GM12878 (cell line): Measurements from ENCODE around the gene CLDN15. TPM values are rescaled to one million over a fixed set of nuclear protein-coding genes. Genes with fewer than 3 reads are reported as not detected.

Experiments
- ATAC-seq: fragments of 200-7000 bp; cut with Tn5 transposase; 3 replicates; pipeline ENCODE4 v1.9.1; 2020; ENCODE audit warnings: mild to moderate bottlenecking, moderate library complexity
- BruUV-seq: library from RNA; stranded (reverse); fragments of 400-500 nt; replicated peaks from 2 replicates; lab custom pipeline; 2021; lab: Mats Ljungman, UMichigan
- CTCF ChIA-PET: fragments of 300-600 bp; sonication (Branson Sonifier 250); formaldehyde crosslinking; extraction: SDS; loops from one replicate; lab custom pipeline; 2021; ENCODE audit warnings: inconsistent platforms; lab: Yijun Ruan, JAX
- POLR2A ChIA-PET: fragments of 350-600 bp; formaldehyde crosslinking; extraction: SDS; loops from one replicate; lab custom pipeline; 2021; ENCODE audit warnings: inconsistent platforms; lab: Charles Lee
- RAD21 ChIA-PET: fragments of 300-600 bp; sonication (Branson Sonifier 250); formaldehyde crosslinking; loops from one replicate; lab custom pipeline; 2023; ENCODE audit warnings: antibody characterized with exemption; ENCODE audit not compliant: unreplicated experiment; lab: Charles Lee
- SMC1A ChIA-PET: fragments of 300-600 bp; sonication (Branson Sonifier 250); formaldehyde crosslinking; loops from one replicate; lab custom pipeline; 2023; ENCODE audit not compliant: unreplicated experiment, uncharacterized antibody; lab: Charles Lee
- DNase-seq: peaks from one replicate; pipeline ENCODE4 v3.0.0-alpha.2; 2011; ENCODE audit warnings: low read depth, low spot score
- FAIRE-seq: peaks from 3 replicates; lab custom pipeline; 2011; peaks lifted over from hg19 to GRCh38; lab: Jason Lieb, UNC
- H2AFZ ChIP-seq: 2 replicates; pipeline ENCODE4 v1.6.0; 2011; ENCODE audit warnings: low read depth, low read length, control low read depth; ENCODE audit not compliant: control insufficient read depth
- H3K27ac ChIP-seq: 2 replicates; pipeline ENCODE4 v1.5.1; 2011; ENCODE audit warnings: control low read depth; ENCODE audit not compliant: control insufficient read depth, insufficient read depth
- H3K27me3 ChIP-seq, 2 experiments: replicated peaks in 1 of 2; 2 replicates each; pipeline versions ENCODE4 v1.6.0 to v1.6.1; 2011; ENCODE audit warnings: low read length in 1 of 2; ENCODE audit not compliant: control insufficient read depth in 2 of 2, insufficient read depth in 2 of 2
- H3K36me3 ChIP-seq, 2 experiments: 2 replicates each; pipeline ENCODE4 v1.5.1; 2011; ENCODE audit warnings: low read length in 1 of 2; ENCODE audit not compliant: control insufficient read depth in 2 of 2, insufficient read depth in 2 of 2
- H3K4me1 ChIP-seq: 2 replicates; pipeline ENCODE4 v1.6.1; 2011; ENCODE audit warnings: mild to moderate bottlenecking, low read length, moderate library complexity, mixed read lengths; ENCODE audit not compliant: control insufficient read depth, insufficient read depth
- H3K4me2 ChIP-seq: 2 replicates; pipeline ENCODE4 v1.6.0; 2011; ENCODE audit warnings: control low read depth; ENCODE audit not compliant: control insufficient read depth, insufficient read depth
- H3K4me3 ChIP-seq: fragments of 200-600 bp; sonication (generic); 2 replicates; pipeline ENCODE4 v1.5.1; 2016
- H3K79me2 ChIP-seq: 2 replicates; pipeline ENCODE4 v1.6.0; 2011; ENCODE audit warnings: low read length; ENCODE audit not compliant: control insufficient read depth, insufficient read depth
- H3K9ac ChIP-seq: 2 replicates; pipeline ENCODE4 v1.8.0; 2011; ENCODE audit warnings: low read length, control low read depth, mixed read lengths; ENCODE audit not compliant: control insufficient read depth, insufficient read depth
- H3K9me3 ChIP-seq: replicated peaks from 3 replicates; pipeline ENCODE4 v1.5.1; 2011; ENCODE audit warnings: mild to moderate bottlenecking, low read length; ENCODE audit not compliant: control insufficient read depth, insufficient read depth
- H4K20me1 ChIP-seq: 2 replicates; pipeline ENCODE4 v1.6.0; 2011; ENCODE audit not compliant: control insufficient read depth, insufficient read depth
- CBX3 ChIP-seq: fragments of 200-600 bp; sonication (generic); IDR thresholded peaks from 2 replicates; pipeline ENCODE4 v1.6.1; 2016; ENCODE audit warnings: low read depth, borderline replicate concordance
- FOS ChIP-seq: IDR thresholded peaks from 3 replicates; pipeline ENCODE4 v1.6.1; 2011; ENCODE audit warnings: borderline replicate concordance; ENCODE audit not compliant: insufficient read length; ENCODE audit errors: extremely low read depth
- KLF5 ChIP-seq: fragments of 450-650 bp; IDR thresholded peaks from 2 replicates; pipeline ENCODE4 v1.6.1; 2014; ENCODE audit warnings: mild to moderate bottlenecking; ENCODE audit not compliant: partially characterized antibody
- MEF2B ChIP-seq: fragments of 450-650 bp; IDR thresholded peaks from 2 replicates; pipeline ENCODE4 v1.6.1; 2018; ENCODE audit warnings: mild to moderate bottlenecking, moderate library complexity; ENCODE audit not compliant: partially characterized antibody, poor library complexity, severe bottlenecking
- NKRF ChIP-seq: fragments of 450-650 bp; conservative IDR thresholded peaks from 2 replicates; pipeline ENCODE4 v1.6.1; 2017; ENCODE audit warnings: mild to moderate bottlenecking, moderate library complexity
- RFX5 ChIP-seq: IDR thresholded peaks from 2 replicates; pipeline ENCODE4 v1.6.1; 2011; ENCODE audit warnings: low read depth, low read length, improper control_type of control experiment
- SIN3A ChIP-seq: IDR thresholded peaks from 2 replicates; pipeline ENCODE4 v1.6.1; 2012; ENCODE audit warnings: low read depth, low read length, improper control_type of control experiment
- TBL1XR1 ChIP-seq: IDR thresholded peaks from 2 replicates; pipeline ENCODE4 v1.6.1; 2012; ENCODE audit warnings: low read depth, low read length, improper control_type of control experiment
- whole genome bisulfite sequencing: methylation state at CpG from one replicate; pipeline ENCODE4 v1.1.6; 2016; ENCODE audit warnings: low lambda C conversion rate; ENCODE audit not compliant: insufficient replicate concordance, insufficient coverage; ENCODE audit errors: missing lambda C conversion rate; 5-methylcytosine and 5-hydroxymethylcytosine counted together
- in situ Hi-C: fragments of 300-500 bp; cut with MboI; formaldehyde crosslinking; loops from 9 replicates; pipeline ENCODE4 v1.14.3; 2018; ENCODE audit warnings: mixed read lengths
- intact Hi-C: fragments of 100-400 bp; cut with micrococcal nuclease; formaldehyde crosslinking; loops from one replicate; pipeline ENCODE4 v1.14.2; 2022; ENCODE audit not compliant: unreplicated experiment
- polyA plus RNA-seq, 11 experiments: library from polyadenylated mRNA; depleted of rRNA in 4 of 11; unstranded in 6 of 11; stranded (reverse) in 5 of 11; fragments of >200 nt; fragmentation: Nextera tagmentation in 4 of 11; fragmentation: Illumina TruSeq in 1 of 11; extraction: Ambion mirVana in 4 of 11; extraction: Trizol in 1 of 11; gene quantifications; 1 replicate in 1 of 11; 2 replicates in 10 of 11; pipeline versions ENCODE4 v1.2.1 to v1.2.3, GENCODE V29; 2011 to 2016; ENCODE audit warnings: inconsistent platforms in 2 of 11, missing spikeins in 2 of 11, low read depth in 1 of 11
- total RNA-seq, 4 experiments: library from RNA; depleted of rRNA in 3 of 4; stranded (reverse); fragments of >200 nt in 3 of 4; fragmentation: Illumina TruSeq in 1 of 4; extraction: Trizol in 1 of 4; gene quantifications; 2 replicates each; pipeline versions ENCODE4 v1.2.1 to v1.2.3, GENCODE V29; 2013 to 2021
- TF ChIP-seq, protein P1 (sequence below): fragments of 450-650 bp; IDR thresholded peaks from 2 replicates; pipeline ENCODE4 v1.6.1; 2017; ENCODE audit warnings: antibody characterized with exemption, mild to moderate bottlenecking, moderate library complexity
- TF ChIP-seq, protein P2 (sequence below): fragments of 450-650 bp; IDR thresholded peaks from 2 replicates; pipeline ENCODE4 v1.6.1; 2018; ENCODE audit warnings: mild to moderate bottlenecking, low read depth, moderate library complexity; ENCODE audit not compliant: partially characterized antibody

CLDN15 gene
- total and polyA plus RNA-seq, 10 of the 15 experiments (the other 5 are each of a cell fraction or from before 2014, with no cell fraction given): 0.47 to 15.0 (median 6.6) TPM

DNA sequence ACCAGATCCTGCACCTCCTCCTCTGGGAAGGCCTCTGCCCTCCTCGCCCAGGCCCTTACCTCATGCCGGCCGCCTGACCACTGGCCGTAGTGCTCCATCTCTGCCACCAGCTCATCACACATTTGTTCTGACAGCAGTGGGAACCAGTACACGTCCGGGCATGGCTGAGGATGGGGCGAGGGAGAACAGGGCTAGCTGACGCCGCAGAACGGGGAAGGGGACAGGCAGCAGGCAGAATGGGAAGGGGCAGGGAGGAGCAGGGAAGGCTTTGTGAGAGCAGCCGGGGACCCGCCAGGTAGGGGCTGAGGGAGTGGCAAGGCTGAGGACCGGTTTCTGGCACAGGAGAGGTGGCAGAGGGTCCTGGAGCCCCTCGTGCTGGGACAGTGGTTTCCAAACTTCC lies 28.8 kb downstream of the CLDN15 start:
- Histone ChIP-seq H3K9ac (no peak overlapping the region), H3K4me2 (no peak overlapping the region), H3K36me3 (peaks cover 0 to 3% of the 10 kb centered on the region in 2 experiments; a peak in 2 of 4 replicates), H3K4me3 (no peak overlapping the region), H3K27ac (no peak overlapping the region), H4K20me1 (no peaks in the 10 kb centered on the region), H3K27me3 (no peaks in the 10 kb centered on the region), H2AFZ (no peak overlapping the region), H3K79me2 (no peaks in the 10 kb centered on the region), H3K4me1 (no peaks in the 10 kb centered on the region), H3K9me3 (no peaks in the 10 kb centered on the region)
- 93% methylated on average over 14 of the region's 14 CpGs for WGBS
- RAD21 ChIA-PET: no interaction called here
- FAIRE-seq (no peak), DNase-seq (no peak), ATAC-seq (no peak)
- BruUV-seq: no TSS peak
- CTCF ChIA-PET: interaction anchor here (1.1 to 1.4 kb wide), 2 partner anchors 16 to 68 kb away, joined by 4 read pairs; no protein-coding TSS in a partner anchor
- intact Hi-C loops: no loop called here
- in situ Hi-C loops: no loop called here
- SMC1A ChIA-PET: no interaction called here
- POLR2A ChIA-PET: no interaction called here
- TF ChIP-seq FOS (no peak), MEF2B (no peak), KLF5 (no peak), TBL1XR1 (no peak), SIN3A (no peak), CBX3 (no peak), NKRF (no peak), RFX5 (no peak)
- TF ChIP-seq, protein P1, sequence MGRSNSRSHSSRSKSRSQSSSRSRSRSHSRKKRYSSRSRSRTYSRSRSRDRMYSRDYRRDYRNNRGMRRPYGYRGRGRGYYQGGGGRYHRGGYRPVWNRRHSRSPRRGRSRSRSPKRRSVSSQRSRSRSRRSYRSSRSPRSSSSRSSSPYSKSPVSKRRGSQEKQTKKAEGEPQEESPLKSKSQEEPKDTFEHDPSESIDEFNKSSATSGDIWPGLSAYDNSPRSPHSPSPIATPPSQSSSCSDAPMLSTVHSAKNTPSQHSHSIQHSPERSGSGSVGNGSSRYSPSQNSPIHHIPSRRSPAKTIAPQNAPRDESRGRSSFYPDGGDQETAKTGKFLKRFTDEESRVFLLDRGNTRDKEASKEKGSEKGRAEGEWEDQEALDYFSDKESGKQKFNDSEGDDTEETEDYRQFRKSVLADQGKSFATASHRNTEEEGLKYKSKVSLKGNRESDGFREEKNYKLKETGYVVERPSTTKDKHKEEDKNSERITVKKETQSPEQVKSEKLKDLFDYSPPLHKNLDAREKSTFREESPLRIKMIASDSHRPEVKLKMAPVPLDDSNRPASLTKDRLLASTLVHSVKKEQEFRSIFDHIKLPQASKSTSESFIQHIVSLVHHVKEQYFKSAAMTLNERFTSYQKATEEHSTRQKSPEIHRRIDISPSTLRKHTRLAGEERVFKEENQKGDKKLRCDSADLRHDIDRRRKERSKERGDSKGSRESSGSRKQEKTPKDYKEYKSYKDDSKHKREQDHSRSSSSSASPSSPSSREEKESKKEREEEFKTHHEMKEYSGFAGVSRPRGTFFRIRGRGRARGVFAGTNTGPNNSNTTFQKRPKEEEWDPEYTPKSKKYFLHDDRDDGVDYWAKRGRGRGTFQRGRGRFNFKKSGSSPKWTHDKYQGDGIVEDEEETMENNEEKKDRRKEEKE: no peak
- TF ChIP-seq, protein P2, sequence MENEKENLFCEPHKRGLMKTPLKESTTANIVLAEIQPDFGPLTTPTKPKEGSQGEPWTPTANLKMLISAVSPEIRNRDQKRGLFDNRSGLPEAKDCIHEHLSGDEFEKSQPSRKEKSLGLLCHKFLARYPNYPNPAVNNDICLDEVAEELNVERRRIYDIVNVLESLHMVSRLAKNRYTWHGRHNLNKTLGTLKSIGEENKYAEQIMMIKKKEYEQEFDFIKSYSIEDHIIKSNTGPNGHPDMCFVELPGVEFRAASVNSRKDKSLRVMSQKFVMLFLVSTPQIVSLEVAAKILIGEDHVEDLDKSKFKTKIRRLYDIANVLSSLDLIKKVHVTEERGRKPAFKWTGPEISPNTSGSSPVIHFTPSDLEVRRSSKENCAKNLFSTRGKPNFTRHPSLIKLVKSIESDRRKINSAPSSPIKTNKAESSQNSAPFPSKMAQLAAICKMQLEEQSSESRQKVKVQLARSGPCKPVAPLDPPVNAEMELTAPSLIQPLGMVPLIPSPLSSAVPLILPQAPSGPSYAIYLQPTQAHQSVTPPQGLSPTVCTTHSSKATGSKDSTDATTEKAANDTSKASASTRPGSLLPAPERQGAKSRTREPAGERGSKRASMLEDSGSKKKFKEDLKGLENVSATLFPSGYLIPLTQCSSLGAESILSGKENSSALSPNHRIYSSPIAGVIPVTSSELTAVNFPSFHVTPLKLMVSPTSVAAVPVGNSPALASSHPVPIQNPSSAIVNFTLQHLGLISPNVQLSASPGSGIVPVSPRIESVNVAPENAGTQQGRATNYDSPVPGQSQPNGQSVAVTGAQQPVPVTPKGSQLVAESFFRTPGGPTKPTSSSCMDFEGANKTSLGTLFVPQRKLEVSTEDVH: no peak
- TF ChIP-seq, all 136 proteins: peak for 0
